PC-9 (cell line): ENCODE measurements around the gene LIN7A. TPM values are rescaled to one million over a fixed set of nuclear protein-coding genes. Genes with fewer than 3 reads are reported as not detected.

Experiments
- BruUV-seq: library from RNA; stranded (reverse); fragments of 400-500 nt; replicated peaks from 2 replicates; lab custom pipeline; 2021; lab: Mats Ljungman, UMichigan
- CTCF ChIA-PET: fragments of 300-600 bp; sonication (Branson Sonifier 250); formaldehyde crosslinking; loops from one replicate; lab custom pipeline; 2022; ENCODE audit warnings: antibody characterized with exemption; lab: Charles Lee
- POLR2A ChIA-PET: fragments of 300-600 bp; sonication (Branson Sonifier 250); formaldehyde crosslinking; loops from one replicate; lab custom pipeline; 2022; ENCODE audit warnings: antibody characterized with exemption; ENCODE audit not compliant: unreplicated experiment; lab: Charles Lee
- DNase-seq, 2 experiments: peaks; one replicate each; pipeline versions ENCODE4 v3.0.0 to v3.0.0-alpha.2; 2015 to 2022; ENCODE audit warnings: mixed read lengths in 1 of 2
- H2AFZ ChIP-seq: fragments of 200-600 bp; sonication (generic); 2 replicates; pipeline ENCODE4 v1.8.1; 2017; ENCODE audit warnings: antibody characterized with exemption
- H3F3A ChIP-seq: fragments of 200-600 bp; sonication (generic); 2 replicates; pipeline ENCODE4 v1.8.1; 2017; ENCODE audit warnings: antibody characterized with exemption, mild to moderate bottlenecking, low read depth; ENCODE audit not compliant: insufficient read depth
- H3K27ac ChIP-seq: fragments of 200-600 bp; sonication (generic); 2 replicates; pipeline ENCODE4 v1.6.1; 2016; ENCODE audit warnings: mixed run types
- H3K27me3 ChIP-seq: fragments of 200-600 bp; sonication (generic); 2 replicates; pipeline ENCODE4 v1.6.1; 2016; ENCODE audit warnings: low read depth, mixed run types; ENCODE audit not compliant: insufficient read depth
- H3K36me3 ChIP-seq: fragments of 200-600 bp; sonication (generic); 2 replicates; pipeline ENCODE4 v1.6.1; 2016; ENCODE audit warnings: low read depth, mixed run types
- H3K4me1 ChIP-seq: fragments of 200-600 bp; sonication (generic); replicated peaks from 2 replicates; pipeline ENCODE4 v1.6.1; 2016; ENCODE audit warnings: mixed run types; ENCODE audit not compliant: insufficient read depth
- H3K4me2 ChIP-seq: fragments of 200-600 bp; sonication (generic); 2 replicates; pipeline ENCODE4 v1.6.1; 2017; ENCODE audit warnings: mixed run types
- H3K4me3 ChIP-seq: fragments of 200-600 bp; sonication (generic); 2 replicates; pipeline ENCODE4 v1.6.1; 2016; ENCODE audit warnings: mixed run types
- H3K79me2 ChIP-seq: fragments of 200-600 bp; sonication (generic); 2 replicates; pipeline ENCODE4 v1.6.1; 2017; ENCODE audit warnings: low read depth, mixed run types
- H3K9me2 ChIP-seq: fragments of 200-600 bp; sonication (generic); 2 replicates; pipeline ENCODE4 v1.8.1; 2017; ENCODE audit warnings: mild to moderate bottlenecking; ENCODE audit not compliant: insufficient read depth
- H3K9me3 ChIP-seq: fragments of 200-600 bp; sonication (generic); 2 replicates; pipeline ENCODE4 v1.8.1; 2016; ENCODE audit warnings: low read depth; ENCODE audit not compliant: insufficient read depth
- H4K20me1 ChIP-seq: fragments of 200-600 bp; sonication (generic); 2 replicates; pipeline ENCODE4 v1.8.1; 2017; ENCODE audit not compliant: insufficient read depth
- CTCF ChIP-seq: fragments of 200-600 bp; sonication (generic); conservative IDR thresholded peaks from 2 replicates; pipeline ENCODE4 v1.6.1; 2017; ENCODE audit warnings: mixed run types, antibody characterized with exemption, mild to moderate bottlenecking, moderate library complexity
- EZH2 ChIP-seq: fragments of 200-600 bp; sonication (generic); IDR thresholded peaks from 2 replicates; pipeline ENCODE4 v1.8.0; 2017; ENCODE audit warnings: antibody characterized with exemption, low read depth
- intact Hi-C: fragments of 100-400 bp; cut with micrococcal nuclease; formaldehyde crosslinking; loops from one replicate; pipeline ENCODE4 v1.10.0; 2022; ENCODE audit not compliant: unreplicated experiment
- total RNA-seq: library from RNA; stranded (reverse); gene quantifications from 2 replicates; pipeline ENCODE4 v1.2.3, GENCODE V29; 2021

LIN7A gene
- total RNA-seq, 1 experiment from 2014 or later: not detected

- Histone ChIP-seq H3K4me3 (no peak overlapping the region), H3F3A (no peaks in the 10 kb centered on the region), H3K27me3 (no peaks in the 10 kb centered on the region), H3K9me2 (no peaks in the 10 kb centered on the region), H3K79me2 (no peaks in the 10 kb centered on the region), H3K27ac (no peak overlapping the region), H3K4me1 (no peaks in the 10 kb centered on the region), H3K9me3 (no peaks in the 10 kb centered on the region), H4K20me1 (no peaks in the 10 kb centered on the region), H3K4me2 (no peak overlapping the region), H3K36me3 (no peaks in the 10 kb centered on the region), H2AFZ (no peak overlapping the region)
- DNase-seq: no peak
- ChIA-PET CTCF (no interaction called here), POLR2A (interaction anchor here (0.6 kb wide), 1 partner anchor 1322 kb away, joined by 3 read pairs; no protein-coding TSS in a partner anchor)
- TF ChIP-seq CTCF (no peak), EZH2 (no peak)
- BruUV-seq: no TSS peak
- intact Hi-C loops: no loop called here
Observed at GRCh38 chr12:80766897-80767296, 170.8 kb downstream of the LIN7A start.

- no peak overlapping the region for H3K27ac ChIP-seq
- H3K4me1 ChIP-seq: no peaks in the 10 kb centered on the region
- POLR2A ChIA-PET: no interaction called here
- H4K20me1 ChIP-seq: no peaks in the 10 kb centered on the region
- H3K4me2 ChIP-seq: no peak overlapping the region
- CTCF ChIA-PET: no interaction called here
- no peaks in the 10 kb centered on the region for H3K27me3 ChIP-seq
- H3K9me2 ChIP-seq: no peaks in the 10 kb centered on the region
- H3K79me2 ChIP-seq: no peaks in the 10 kb centered on the region
- H3F3A ChIP-seq: no peaks in the 10 kb centered on the region
- intact Hi-C loops: no loop called here
- H3K36me3 ChIP-seq: no peaks in the 10 kb centered on the region
- H3K4me3 ChIP-seq: no peak overlapping the region
- TF ChIP-seq CTCF: no peak
- TF ChIP-seq EZH2: no peak
- H2AFZ ChIP-seq: peak overlapping the region; percentile 59; the same call in 1 of the 2 replicates
- no peak for DNase-seq
- H3K9me3 ChIP-seq: no peaks in the 10 kb centered on the region
- BruUV-seq: no TSS peak
Observed at GRCh38 chr12:80766210-80766609, 171.5 kb downstream of the LIN7A start.

DNA sequence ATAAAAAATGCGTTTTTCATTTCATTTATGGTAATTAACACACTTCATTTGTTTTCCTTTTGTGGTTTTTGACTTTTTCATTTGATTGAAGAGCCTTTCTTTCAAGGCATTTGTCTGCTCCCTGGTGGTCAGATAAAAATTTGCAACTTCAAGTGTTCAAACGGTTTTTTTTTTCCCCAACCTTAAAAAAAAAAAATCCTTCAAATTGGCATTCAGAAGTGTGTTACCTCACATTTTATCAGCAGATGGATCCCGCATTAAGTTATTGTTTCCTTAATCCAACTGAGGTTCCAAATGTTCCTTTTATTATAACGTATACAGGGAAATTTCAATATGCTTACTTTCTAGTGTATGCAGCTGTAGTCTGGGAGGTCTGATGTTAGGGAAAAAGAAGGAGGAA lies 173.9 kb downstream of the LIN7A start:
- Histone ChIP-seq H3K27ac (no peak overlapping the region), H3F3A (no peaks in the 10 kb centered on the region), H3K27me3 (no peaks in the 10 kb centered on the region), H3K4me3 (no peak overlapping the region), H3K4me1 (no peaks in the 10 kb centered on the region), H3K4me2 (no peak overlapping the region), H4K20me1 (no peaks in the 10 kb centered on the region), H3K9me3 (no peaks in the 10 kb centered on the region), H3K36me3 (no peaks in the 10 kb centered on the region), H2AFZ (no peak overlapping the region), H3K9me2 (no peaks in the 10 kb centered on the region), H3K79me2 (no peaks in the 10 kb centered on the region)
- intact Hi-C loops: loop anchor here (1.0 to 2.0 kb wide), 3 partner anchors 291 to 571 kb away; no protein-coding TSS in a partner anchor
- no TSS peak for BruUV-seq
- ChIA-PET CTCF (interaction anchor here (1.2 kb wide), 1 partner anchor 568 kb away, joined by 4 read pairs; no protein-coding TSS in a partner anchor), POLR2A (no interaction called here)
- peak; percentile 7 to 40 for DNase-seq
- TF ChIP-seq EZH2 (no peak), CTCF (peak; percentile 85)
